OCI-LY7 (cell line): ENCODE data around the gene ZNF213.

ENCODE experiments used
- EZH2phosphoT487 ChIP-seq: fragments of 200-600 bp; sonication (generic); IDR thresholded peaks from 2 replicates; pipeline ENCODE4 v1.6.1; 2018; ENCODE audit warnings: low read depth, borderline replicate concordance, mild to moderate bottlenecking, mixed run types, antibody characterized with exemption, low read length, moderate library complexity, mixed read lengths
- TF ChIP-seq, protein P1 (sequence below): fragments of 200-600 bp; sonication (generic); conservative IDR thresholded peaks from 2 replicates; pipeline ENCODE4 v1.5.1; 2014; ENCODE audit warnings: mild to moderate bottlenecking, antibody characterized with exemption, low read length, moderate library complexity, mixed read lengths

DNA sequence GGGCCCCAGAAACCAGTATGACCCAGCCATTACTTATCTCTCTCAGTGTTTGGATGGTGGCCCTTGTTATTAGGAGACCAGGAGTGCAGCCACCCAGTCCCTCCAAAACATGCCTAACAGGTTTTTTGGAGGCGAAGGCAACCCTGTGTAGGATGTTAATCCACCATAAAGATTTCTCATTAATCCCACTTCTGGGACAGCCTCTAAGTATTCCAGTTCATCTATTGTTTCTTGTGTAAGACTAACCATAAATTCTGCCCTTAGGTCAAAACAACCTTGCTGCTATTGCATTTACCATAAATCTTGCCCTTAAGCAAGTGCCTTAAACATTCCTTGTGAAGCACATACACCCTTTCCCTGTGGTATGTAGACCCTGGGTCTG, 31.7 kb downstream of the ZNF213 start:
- no peak for TF ChIP-seq EZH2phosphoT487
- TF ChIP-seq, protein P1, sequence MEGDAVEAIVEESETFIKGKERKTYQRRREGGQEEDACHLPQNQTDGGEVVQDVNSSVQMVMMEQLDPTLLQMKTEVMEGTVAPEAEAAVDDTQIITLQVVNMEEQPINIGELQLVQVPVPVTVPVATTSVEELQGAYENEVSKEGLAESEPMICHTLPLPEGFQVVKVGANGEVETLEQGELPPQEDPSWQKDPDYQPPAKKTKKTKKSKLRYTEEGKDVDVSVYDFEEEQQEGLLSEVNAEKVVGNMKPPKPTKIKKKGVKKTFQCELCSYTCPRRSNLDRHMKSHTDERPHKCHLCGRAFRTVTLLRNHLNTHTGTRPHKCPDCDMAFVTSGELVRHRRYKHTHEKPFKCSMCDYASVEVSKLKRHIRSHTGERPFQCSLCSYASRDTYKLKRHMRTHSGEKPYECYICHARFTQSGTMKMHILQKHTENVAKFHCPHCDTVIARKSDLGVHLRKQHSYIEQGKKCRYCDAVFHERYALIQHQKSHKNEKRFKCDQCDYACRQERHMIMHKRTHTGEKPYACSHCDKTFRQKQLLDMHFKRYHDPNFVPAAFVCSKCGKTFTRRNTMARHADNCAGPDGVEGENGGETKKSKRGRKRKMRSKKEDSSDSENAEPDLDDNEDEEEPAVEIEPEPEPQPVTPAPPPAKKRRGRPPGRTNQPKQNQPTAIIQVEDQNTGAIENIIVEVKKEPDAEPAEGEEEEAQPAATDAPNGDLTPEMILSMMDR, result no peak
